ENCODE measurements around the gene MBOAT2.
A peak's percentile ranks its signal among the peaks of the same experiment; 100 is the strongest.

The MBOAT2 gene

GRCh38 chr2:8872821-8873432 is 130.6 kb downstream of the MBOAT2 start:
- H4K91ac ChIP-seq (ENCODE audit: low read length), result no peak overlapping the region
- peaks cover 5 to 30% of the 10 kb centered on the region in 2 experiments for H3K36me3 ChIP-seq (ENCODE audit: control insufficient read depth in 1 of 2, insufficient read depth in 2 of 2, low read depth in 1 of 2, low read length in 2 of 2)
- no peak overlapping the region for H3K4me2 ChIP-seq (ENCODE audit: low read length, poor library complexity, severe bottlenecking)
- H2BK120ac ChIP-seq (ENCODE audit: low read depth, low read length), result no peak overlapping the region
- H3K4me1 ChIP-seq (ENCODE audit: control insufficient read depth, insufficient read depth, low read depth, low read length), result peaks cover 7% of the 10 kb centered on the region
- H3K23ac ChIP-seq (ENCODE audit: low read length in 2 of 2), result no peak overlapping the region
- no peak overlapping the region for H3K14ac ChIP-seq (ENCODE audit: low read length in 2 of 2)
- H2BK12ac ChIP-seq (ENCODE audit: low read length in 2 of 2), result no peak overlapping the region
- H3K27ac ChIP-seq (ENCODE audit: low read length, poor library complexity, severe bottlenecking), result no peak overlapping the region
- no peak overlapping the region for H3K4ac ChIP-seq (ENCODE audit: low read depth in 1 of 2, low read length in 2 of 2)
- H3K18ac ChIP-seq (ENCODE audit: low read depth in 1 of 2, low read length in 2 of 2), result no peak overlapping the region
- no peak overlapping the region for H2AK5ac ChIP-seq (ENCODE audit: low read length, severe bottlenecking)
- H4K8ac ChIP-seq (ENCODE audit: low read length), result no peak overlapping the region
- 62% methylated on average over 8 of the region's 11 CpGs for WGBS
- no peaks in the 10 kb centered on the region for H3K9me3 ChIP-seq (ENCODE audit: control insufficient read depth, low read length)
- H3K27me3 ChIP-seq (ENCODE audit: control insufficient read depth in 1 of 2, insufficient read depth in 1 of 2, low read length in 2 of 2), result no peaks in the 10 kb centered on the region
- H3K79me1 ChIP-seq (replicated peaks; ENCODE audit: low read length, poor library complexity, severe bottlenecking), result peaks cover 2% of the 10 kb centered on the region
- no peak overlapping the region for H2BK15ac ChIP-seq (ENCODE audit: low read depth, poor library complexity, severe bottlenecking)
- no peak overlapping the region for H2AFZ ChIP-seq (ENCODE audit: low read depth, low read length)
- no peak overlapping the region for H2BK5ac ChIP-seq (ENCODE audit: low read depth, low read length, poor library complexity, severe bottlenecking)
- DNase-seq, result peak; percentile 66
- H3K9ac ChIP-seq (ENCODE audit: low read length), result no peak overlapping the region
- H3K4me3 ChIP-seq (ENCODE audit: insufficient read depth in 1 of 2, low read depth in 1 of 2, low read length in 2 of 2), result no peak overlapping the region

DNA sequence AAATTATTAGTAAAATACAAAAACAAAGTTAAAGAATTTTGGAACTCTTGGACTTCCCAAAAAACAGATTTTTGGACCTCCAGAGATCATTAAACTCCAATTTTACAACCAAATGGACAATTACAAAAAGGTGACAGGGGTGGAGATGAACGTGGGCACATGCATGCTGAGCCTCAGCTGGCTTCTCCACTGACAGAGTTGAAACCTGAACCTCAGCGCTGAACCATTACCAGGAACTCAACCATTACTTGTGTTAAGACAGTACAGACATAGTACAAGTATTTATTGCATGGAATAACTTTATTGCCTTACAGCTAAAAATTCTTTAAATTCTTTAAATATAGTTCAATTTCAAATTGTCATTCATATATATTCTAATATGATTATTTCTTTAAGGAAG is 133.0 kb downstream of the MBOAT2 start:
- no CpG with 5 or more reads among the region's 2 CpGs for WGBS
- Histone ChIP-seq H4K91ac (ENCODE audit: low read length) (no peak overlapping the region), H2BK12ac (ENCODE audit: low read length in 2 of 2) (no peak overlapping the region)

DNA sequence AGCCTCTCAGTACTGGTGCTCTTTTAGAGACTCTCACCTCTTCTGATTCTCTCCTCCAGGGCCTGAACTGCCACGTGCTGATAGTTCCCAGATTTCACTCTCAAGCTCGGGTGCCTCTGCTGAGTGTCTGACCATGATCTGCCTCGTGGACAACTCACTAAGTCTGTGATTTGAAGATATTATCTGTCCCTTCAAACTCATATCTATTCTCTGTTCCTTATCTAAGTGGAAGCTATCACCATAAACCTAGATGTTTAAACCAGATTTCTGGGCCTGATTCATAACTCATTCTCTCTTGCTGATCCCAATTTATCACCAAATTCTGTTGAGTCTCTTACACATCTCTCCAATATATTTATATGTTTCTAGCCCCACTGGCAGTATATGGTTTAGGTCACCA is 136.1 kb downstream of the MBOAT2 start:
- Histone ChIP-seq H3K27me3 (ENCODE audit: control insufficient read depth in 1 of 2, insufficient read depth in 1 of 2, low read length in 2 of 2) (no peaks in the 10 kb centered on the region), H3K9ac (ENCODE audit: low read length) (no peak overlapping the region), H3K18ac (ENCODE audit: low read depth in 1 of 2, low read length in 2 of 2) (no peak overlapping the region), H3K4me3 (ENCODE audit: insufficient read depth in 1 of 2, low read depth in 1 of 2, low read length in 2 of 2) (no peak overlapping the region), H3K14ac (ENCODE audit: low read length in 2 of 2) (no peak overlapping the region), H2BK15ac (ENCODE audit: low read depth, poor library complexity, severe bottlenecking) (no peak overlapping the region), H3K79me1 (replicated peaks; ENCODE audit: low read length, poor library complexity, severe bottlenecking) (peaks cover 2% of the 10 kb centered on the region), H3K9me3 (ENCODE audit: control insufficient read depth, low read length) (no peaks in the 10 kb centered on the region), H3K36me3 (ENCODE audit: control insufficient read depth in 1 of 2, insufficient read depth in 2 of 2, low read depth in 1 of 2, low read length in 2 of 2) (peaks cover 10 to 25% of the 10 kb centered on the region in 2 experiments), H3K4me1 (ENCODE audit: control insufficient read depth, insufficient read depth, low read depth, low read length) (peaks cover 1% of the 10 kb centered on the region), H4K8ac (ENCODE audit: low read length) (no peak overlapping the region), H4K91ac (ENCODE audit: low read length) (no peak overlapping the region), H2AFZ (ENCODE audit: low read depth, low read length) (no peak overlapping the region), H2BK12ac (ENCODE audit: low read length in 2 of 2) (no peak overlapping the region), H3K4me2 (ENCODE audit: low read length, poor library complexity, severe bottlenecking) (no peak overlapping the region), H3K4ac (ENCODE audit: low read depth in 1 of 2, low read length in 2 of 2) (no peak overlapping the region), H2BK5ac (ENCODE audit: low read depth, low read length, poor library complexity, severe bottlenecking) (no peak overlapping the region), H3K23ac (ENCODE audit: low read length in 2 of 2) (no peak overlapping the region), H3K27ac (ENCODE audit: low read length, poor library complexity, severe bottlenecking) (no peak overlapping the region), H2AK5ac (ENCODE audit: low read length, severe bottlenecking) (no peak overlapping the region), H2BK120ac (ENCODE audit: low read depth, low read length) (no peak overlapping the region)
- 67% methylated on average over 3 of the region's 3 CpGs for WGBS
- DNase-seq, result no peak

More for the DNA sequence above, 133.0 kb downstream of the MBOAT2 start:
- Histone ChIP-seq H3K4me2 (ENCODE audit: low read length, poor library complexity, severe bottlenecking) (no peak overlapping the region), H4K8ac (ENCODE audit: low read length) (no peak overlapping the region), H2BK120ac (ENCODE audit: low read depth, low read length) (no peak overlapping the region), H3K27ac (ENCODE audit: low read length, poor library complexity, severe bottlenecking) (no peak overlapping the region), H3K14ac (ENCODE audit: low read length in 2 of 2) (no peak overlapping the region), H3K36me3 (ENCODE audit: control insufficient read depth in 1 of 2, insufficient read depth in 2 of 2, low read depth in 1 of 2, low read length in 2 of 2) (peaks cover 7 to 20% of the 10 kb centered on the region in 2 experiments), H3K79me1 (replicated peaks; ENCODE audit: low read length, poor library complexity, severe bottlenecking) (peaks cover 2% of the 10 kb centered on the region), H3K4me1 (ENCODE audit: control insufficient read depth, insufficient read depth, low read depth, low read length) (peaks cover 1% of the 10 kb centered on the region), H3K9me3 (ENCODE audit: control insufficient read depth, low read length) (no peaks in the 10 kb centered on the region), H2AFZ (ENCODE audit: low read depth, low read length) (no peak overlapping the region), H3K4me3 (ENCODE audit: insufficient read depth in 1 of 2, low read depth in 1 of 2, low read length in 2 of 2) (no peak overlapping the region), H3K4ac (ENCODE audit: low read depth in 1 of 2, low read length in 2 of 2) (no peak overlapping the region), H3K23ac (ENCODE audit: low read length in 2 of 2) (no peak overlapping the region), H3K18ac (ENCODE audit: low read depth in 1 of 2, low read length in 2 of 2) (no peak overlapping the region), H2AK5ac (ENCODE audit: low read length, severe bottlenecking) (no peak overlapping the region), H3K9ac (ENCODE audit: low read length) (no peak overlapping the region), H2BK15ac (ENCODE audit: low read depth, poor library complexity, severe bottlenecking) (no peak overlapping the region), H3K27me3 (ENCODE audit: control insufficient read depth in 1 of 2, insufficient read depth in 1 of 2, low read length in 2 of 2) (no peaks in the 10 kb centered on the region), H2BK5ac (ENCODE audit: low read depth, low read length, poor library complexity, severe bottlenecking) (no peak overlapping the region)
- no peak for DNase-seq

DNA sequence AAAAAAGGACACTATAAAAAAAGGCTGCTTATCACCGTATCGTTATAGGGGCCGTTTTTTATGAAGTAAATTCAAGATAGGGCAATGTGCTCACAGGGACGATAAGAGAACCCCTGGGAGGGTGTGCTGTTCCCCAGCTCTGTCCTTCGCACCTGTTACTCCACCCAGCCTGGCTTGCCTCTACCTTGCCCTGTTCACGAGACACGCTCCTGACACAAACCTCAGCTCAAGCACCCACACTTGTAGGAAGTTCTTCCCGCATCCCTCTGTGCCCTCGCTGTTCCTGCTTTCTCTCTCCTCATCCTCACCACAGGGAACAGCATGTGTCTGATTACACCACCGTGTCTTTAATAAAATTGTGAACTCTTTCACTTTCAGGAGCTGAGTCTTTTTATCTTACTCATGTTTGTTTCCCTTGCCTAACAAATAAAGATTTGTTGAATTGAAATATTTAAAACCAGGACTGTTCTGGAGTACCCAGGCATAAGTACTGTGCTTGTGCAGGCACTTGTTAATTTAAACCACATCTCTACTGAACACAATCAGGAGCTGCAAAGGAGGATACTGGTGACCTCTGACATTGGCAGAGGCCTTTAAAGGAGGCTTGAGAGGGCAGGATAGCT is 140.0 kb downstream of the MBOAT2 start:
- Histone ChIP-seq H3K9ac (ENCODE audit: low read length) (no peak overlapping the region), H4K8ac (ENCODE audit: low read length) (no peak overlapping the region), H2AK5ac (ENCODE audit: low read length, severe bottlenecking) (no peak overlapping the region), H2BK5ac (ENCODE audit: low read depth, low read length, poor library complexity, severe bottlenecking) (no peak overlapping the region), H3K4ac (ENCODE audit: low read depth in 1 of 2, low read length in 2 of 2) (no peak overlapping the region), H3K23ac (ENCODE audit: low read length in 2 of 2) (no peak overlapping the region), H2AFZ (ENCODE audit: low read depth, low read length) (no peak overlapping the region), H2BK120ac (ENCODE audit: low read depth, low read length) (no peak overlapping the region), H3K14ac (ENCODE audit: low read length in 2 of 2) (no peak overlapping the region), H3K4me3 (ENCODE audit: insufficient read depth in 1 of 2, low read depth in 1 of 2, low read length in 2 of 2) (no peak overlapping the region), H3K4me2 (ENCODE audit: low read length, poor library complexity, severe bottlenecking) (no peak overlapping the region), H3K4me1 (ENCODE audit: control insufficient read depth, insufficient read depth, low read depth, low read length) (peaks cover 1% of the 10 kb centered on the region), H3K27ac (ENCODE audit: low read length, poor library complexity, severe bottlenecking) (no peak overlapping the region), H3K18ac (ENCODE audit: low read depth in 1 of 2, low read length in 2 of 2) (no peak overlapping the region), H2BK15ac (ENCODE audit: low read depth, poor library complexity, severe bottlenecking) (no peak overlapping the region), H3K9me3 (ENCODE audit: control insufficient read depth, low read length) (no peaks in the 10 kb centered on the region), H4K91ac (ENCODE audit: low read length) (no peak overlapping the region), H3K27me3 (ENCODE audit: control insufficient read depth in 1 of 2, insufficient read depth in 1 of 2, low read length in 2 of 2) (no peaks in the 10 kb centered on the region), H2BK12ac (ENCODE audit: low read length in 2 of 2) (no peak overlapping the region), H3K79me1 (replicated peaks; ENCODE audit: low read length, poor library complexity, severe bottlenecking) (no peaks in the 10 kb centered on the region), H3K36me3 (ENCODE audit: control insufficient read depth in 1 of 2, insufficient read depth in 2 of 2, low read depth in 1 of 2, low read length in 2 of 2) (peaks cover 8 to 35% of the 10 kb centered on the region in 2 experiments)
- DNase-seq, result no peak
- 95% methylated on average over 10 of the region's 10 CpGs for WGBS
